ENCODE measurements around the gene SMURF1. TPM values are rescaled to one million over a fixed set of nuclear protein-coding genes. Genes with fewer than 3 reads are reported as not detected.

SMURF1 gene
- total and polyA plus RNA-seq, 2 of the 4 experiments (the other 2 are of a cell fraction), result 13.4 to 20.3 TPM

DNA sequence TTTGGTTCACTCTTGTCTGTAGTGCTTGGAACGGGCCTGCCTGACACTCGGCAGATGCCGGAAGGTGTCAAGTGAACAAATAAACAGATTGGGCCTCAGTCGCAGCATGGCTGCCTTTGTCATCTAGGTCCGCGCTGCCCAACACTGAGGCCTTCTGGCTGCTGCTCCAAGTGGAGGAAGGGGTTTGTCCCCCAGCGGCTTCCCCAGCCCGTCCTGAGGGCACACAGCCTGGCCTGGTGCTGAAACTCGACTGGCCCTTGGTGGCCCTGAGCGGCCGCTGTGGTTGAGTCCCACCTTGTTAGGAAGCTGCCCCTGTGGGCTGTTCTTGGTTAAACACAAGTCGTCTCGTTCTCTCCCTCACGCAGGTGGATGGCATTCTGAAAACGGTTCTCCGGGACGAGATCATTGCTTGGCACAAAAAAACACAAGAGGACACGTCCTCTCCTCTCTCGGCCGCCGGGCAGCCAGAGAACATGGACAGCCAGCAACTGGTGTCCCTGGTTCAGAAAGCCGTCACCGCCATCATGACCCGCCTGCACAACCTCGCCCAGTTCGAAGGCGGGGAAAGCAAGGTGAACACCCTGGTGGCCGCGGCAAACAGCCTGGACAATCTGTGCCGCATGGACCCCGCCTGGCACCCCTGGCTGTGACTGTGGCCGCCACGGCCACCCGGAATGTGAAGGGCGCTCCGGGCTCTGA is 132.1 kb downstream of the SMURF1 start (continued):
- TF ChIP-seq, protein P1, sequence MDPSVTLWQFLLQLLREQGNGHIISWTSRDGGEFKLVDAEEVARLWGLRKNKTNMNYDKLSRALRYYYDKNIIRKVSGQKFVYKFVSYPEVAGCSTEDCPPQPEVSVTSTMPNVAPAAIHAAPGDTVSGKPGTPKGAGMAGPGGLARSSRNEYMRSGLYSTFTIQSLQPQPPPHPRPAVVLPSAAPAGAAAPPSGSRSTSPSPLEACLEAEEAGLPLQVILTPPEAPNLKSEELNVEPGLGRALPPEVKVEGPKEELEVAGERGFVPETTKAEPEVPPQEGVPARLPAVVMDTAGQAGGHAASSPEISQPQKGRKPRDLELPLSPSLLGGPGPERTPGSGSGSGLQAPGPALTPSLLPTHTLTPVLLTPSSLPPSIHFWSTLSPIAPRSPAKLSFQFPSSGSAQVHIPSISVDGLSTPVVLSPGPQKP (IDR thresholded peaks at IDR 0.05; ENCODE audit: borderline replicate concordance, low read depth, low read length), result no peak
- no peak for TF ChIP-seq RAD21 (IDR thresholded peaks at IDR 0.05; ENCODE audit: low read length)
- no peak for TF ChIP-seq BHLHE40 (IDR thresholded peaks at IDR 0.05; ENCODE audit: low read depth, low read length)
- no peak for TF ChIP-seq NFE2L2 (IDR thresholded peaks at IDR 0.05; ENCODE audit: low read depth, low read length)
- no peak for TF ChIP-seq RFX5 (IDR thresholded peaks at IDR 0.05; ENCODE audit: low read depth, low read length)

DNA sequence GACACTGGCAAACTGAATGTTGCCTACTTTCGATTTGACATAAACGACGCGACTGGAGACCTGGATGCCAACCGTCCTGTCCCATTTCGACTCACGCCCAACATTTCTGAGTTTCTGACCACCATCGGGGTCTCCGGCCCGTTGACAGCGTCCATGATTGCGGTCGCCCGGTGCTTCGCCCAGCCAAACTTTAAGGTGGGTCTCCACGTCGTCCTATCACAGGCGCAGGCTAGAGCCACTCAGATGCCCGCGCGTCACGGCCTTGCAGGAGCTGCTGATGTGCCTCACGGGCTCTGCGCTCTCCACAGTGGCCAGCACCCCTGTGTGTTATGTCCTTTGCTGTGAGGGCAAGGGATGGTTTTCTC is 132.6 kb downstream of the SMURF1 start:
- no peaks in the 10 kb centered on the region for H3K9me3 ChIP-seq (ENCODE audit: control insufficient read depth, insufficient read depth, low read length)
- POLR2A ChIA-PET (ENCODE audit: unreplicated experiment), result no interaction called here
- no peak overlapping the region for H2BK5ac ChIP-seq (ENCODE audit: low read depth, low read length, poor library complexity, severe bottlenecking)
- H3K23ac ChIP-seq (ENCODE audit: low read depth, low read length), result no peak overlapping the region
- DNase-seq (no peak), ATAC-seq (ENCODE audit: low read depth) (no peak)
- no peak overlapping the region for H3K9ac ChIP-seq (ENCODE audit: low read depth, low read length)
- no peak overlapping the region for H2BK20ac ChIP-seq (ENCODE audit: low read depth, low read length)
- no peak overlapping the region for H4K5ac ChIP-seq (ENCODE audit: low read depth, low read length)
- H4K20me1 ChIP-seq (ENCODE audit: insufficient read depth, low read length), result peaks cover 5% of the 10 kb centered on the region; the same call in 1 of the 2 replicates
- no peak overlapping the region for H2AK5ac ChIP-seq (ENCODE audit: low read depth, low read length)
- H3K9me1 ChIP-seq (ENCODE audit: insufficient read depth, low read length), result peaks cover 4% of the 10 kb centered on the region; the same call in 1 of the 2 replicates
- H4K8ac ChIP-seq (ENCODE audit: low read depth in 2 of 2, low read length in 2 of 2), result no peak overlapping the region
- TF ChIP-seq, protein P2, sequence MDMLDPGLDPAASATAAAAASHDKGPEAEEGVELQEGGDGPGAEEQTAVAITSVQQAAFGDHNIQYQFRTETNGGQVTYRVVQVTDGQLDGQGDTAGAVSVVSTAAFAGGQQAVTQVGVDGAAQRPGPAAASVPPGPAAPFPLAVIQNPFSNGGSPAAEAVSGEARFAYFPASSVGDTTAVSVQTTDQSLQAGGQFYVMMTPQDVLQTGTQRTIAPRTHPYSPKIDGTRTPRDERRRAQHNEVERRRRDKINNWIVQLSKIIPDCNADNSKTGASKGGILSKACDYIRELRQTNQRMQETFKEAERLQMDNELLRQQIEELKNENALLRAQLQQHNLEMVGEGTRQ (IDR thresholded peaks at IDR 0.05; ENCODE audit: low read depth, low read length), result no peak
- no peak for TF ChIP-seq MXI1 (IDR thresholded peaks at IDR 0.05; ENCODE audit: borderline replicate concordance, low read depth, low read length)
- H3K36me3 ChIP-seq (ENCODE audit: control insufficient read depth, insufficient read depth, low read length), result peaks cover 71% of the 10 kb centered on the region
- no peak overlapping the region for H3K56ac ChIP-seq (ENCODE audit: extremely low read depth, insufficient read depth, low read length)
- H4K91ac ChIP-seq (ENCODE audit: insufficient read depth, low read depth, low read length), result no peak overlapping the region
- H2BK15ac ChIP-seq (ENCODE audit: low read depth, low read length), result no peak overlapping the region
- H3K4ac ChIP-seq (ENCODE audit: low read depth, low read length), result no peak overlapping the region
- H3K14ac ChIP-seq (replicated peaks; ENCODE audit: low read depth, low read length), result no peak overlapping the region
- in situ Hi-C loops (cut with MboI; ENCODE audit: low sequenced_read_pairs) (no loop called here), intact Hi-C loops (cut with micrococcal nuclease) (no loop called here), dilution Hi-C loops (cut with HindIII; ENCODE audit: low sequenced_read_pairs, unreplicated experiment) (no loop called here)
- no peaks in the 10 kb centered on the region for H3K4me1 ChIP-seq (ENCODE audit: control insufficient read depth, insufficient read depth, low read length)
- CTCF ChIA-PET, result no interaction called here
- no peak overlapping the region for H3K4me3 ChIP-seq (ENCODE audit: insufficient read depth, low read depth, low read length)
- peaks cover 0 to 8% of the 10 kb centered on the region in 2 experiments; a peak in 2 of 4 replicates for H3K79me1 ChIP-seq (ENCODE audit: low read depth in 1 of 2, low read length in 2 of 2)
- no peak overlapping the region for H3K18ac ChIP-seq (ENCODE audit: low read depth, low read length)
- H2BK120ac ChIP-seq (ENCODE audit: low read depth, low read length), result no peak overlapping the region
- no peak overlapping the region for H3K27ac ChIP-seq (ENCODE audit: insufficient read depth, low read length)
- H3K27me3 ChIP-seq (ENCODE audit: control insufficient read depth, insufficient read depth, low read length), result no peaks in the 10 kb centered on the region
- no peak overlapping the region for H2AK9ac ChIP-seq (replicated peaks; ENCODE audit: low read depth, low read length, poor library complexity)
- no peak overlapping the region for H2AFZ ChIP-seq (replicated peaks; ENCODE audit: low read length, poor library complexity)
- no peak overlapping the region for H3K4me2 ChIP-seq (ENCODE audit: low read depth, low read length)
- no TSS peak for BruUV-seq (replicated peaks)
- WGBS, 2 experiments (ENCODE audit: extremely low coverage in 2 of 2, insufficient read length in 1 of 2), result 99% methylated on average over 15 of the region's 24 CpGs; no CpG with 5 or more reads in 1 of the 2 experiments
